Chondrocyte (in vitro differentiated cells): ENCODE measurements around the gene PEX7. TPM values are rescaled to one million over a fixed set of nuclear protein-coding genes. Genes with fewer than 3 reads are reported as not detected.
"Not testable (repeated sequence)": the region's sequence is repeated elsewhere in the genome, so short reads cannot be mapped to it uniquely, and the experiment has no call there.

ENCODE experiments used
- DNase-seq: peaks from one replicate; pipeline ENCODE4 v3.0.0; 2021; ENCODE audit warnings: mixed read lengths, low spot score
- H3K27ac Mint-ChIP-seq: one replicate; pipeline ENCODE4 v1.8.0; 2021; ENCODE audit warnings: mild to moderate bottlenecking, moderate library complexity, mixed read lengths; ENCODE audit not compliant: unreplicated experiment
- H3K27me3 Mint-ChIP-seq: 2 replicates; pipeline ENCODE4 v1.8.0; 2021; ENCODE audit warnings: low read depth, mixed read lengths
- H3K36me3 Mint-ChIP-seq: 2 replicates; pipeline ENCODE4 v1.8.0; 2021; ENCODE audit warnings: low read depth, mixed read lengths
- H3K4me1 Mint-ChIP-seq: 2 replicates; pipeline ENCODE4 v1.8.0; 2021; ENCODE audit warnings: low read depth, mild to moderate bottlenecking, mixed read lengths
- H3K4me3 Mint-ChIP-seq: one replicate; pipeline ENCODE4 v1.8.0; 2021; ENCODE audit warnings: mild to moderate bottlenecking, moderate library complexity, mixed read lengths; ENCODE audit not compliant: unreplicated experiment
- H3K9me3 Mint-ChIP-seq: 2 replicates; pipeline ENCODE4 v1.8.0; 2021; ENCODE audit warnings: low read depth, mixed read lengths
- CTCF ChIP-seq: fragments of 200-600 bp; sonication (generic); IDR thresholded peaks from 2 replicates; pipeline ENCODE4 v1.5.0; 2021; ENCODE audit warnings: antibody characterized with exemption, mild to moderate bottlenecking, moderate library complexity
- total RNA-seq: library from RNA; stranded (reverse); gene quantifications from 3 replicates; pipeline ENCODE4 v1.2.1, GENCODE V29; 2021

The PEX7 gene
- total RNA-seq, 1 donor from 2014 or later, result 7.0 TPM

DNA sequence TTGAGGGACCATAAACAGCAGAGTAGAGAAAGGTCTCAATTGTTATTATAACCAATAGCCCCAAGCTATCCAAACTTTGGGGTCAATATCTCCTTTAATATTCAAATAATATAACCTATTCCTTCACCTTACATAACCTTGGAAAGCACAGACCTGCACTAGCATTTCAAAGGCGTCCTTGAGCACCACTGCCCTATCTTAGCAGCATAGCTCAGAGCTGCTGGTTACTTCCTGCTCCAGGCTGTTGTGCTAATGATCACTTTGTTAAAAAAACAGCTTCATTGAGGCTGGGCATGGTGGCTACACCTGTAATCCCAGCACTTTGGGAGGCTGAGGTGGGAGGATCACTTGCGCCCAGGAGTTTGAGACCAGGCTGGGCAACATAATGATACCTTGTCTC is 110.2 kb downstream of the PEX7 start:
- Mint-ChIP-seq H3K36me3 (no peaks in the 10 kb centered on the region), H3K4me3 (no peak overlapping the region), H3K9me3 (no peaks in the 10 kb centered on the region), H3K4me1 (no peaks in the 10 kb centered on the region), H3K27me3 (peaks cover 5% of the 10 kb centered on the region), H3K27ac (no peak overlapping the region)
- TF ChIP-seq CTCF, result no peak
- no peak for DNase-seq

DNA sequence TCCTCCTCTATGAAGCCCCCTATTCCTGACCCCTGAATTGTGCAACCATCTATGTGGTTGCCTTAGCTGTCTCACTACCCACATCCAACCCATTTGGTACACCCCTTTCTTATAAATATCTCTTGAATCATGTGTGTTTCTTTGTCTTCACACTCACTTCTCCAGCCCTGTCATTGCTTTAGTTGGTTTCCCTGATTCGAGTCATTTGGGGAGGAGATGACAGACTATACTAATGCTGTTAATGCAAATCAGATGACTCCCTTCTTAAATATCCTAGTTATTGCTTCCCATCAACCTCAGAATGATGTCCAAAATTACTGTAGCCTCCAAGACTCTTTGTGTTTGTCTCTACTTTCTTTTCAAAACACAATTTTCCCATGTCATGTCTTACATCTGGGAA is 122.7 kb downstream of the PEX7 start:
- Mint-ChIP-seq H3K27ac (no peak overlapping the region), H3K4me3 (no peak overlapping the region), H3K4me1 (no peaks in the 10 kb centered on the region), H3K36me3 (peaks cover 2% of the 10 kb centered on the region), H3K9me3 (peaks cover 7% of the 10 kb centered on the region), H3K27me3 (peaks cover 14% of the 10 kb centered on the region)
- no peak for DNase-seq
- no peak for TF ChIP-seq CTCF

DNA sequence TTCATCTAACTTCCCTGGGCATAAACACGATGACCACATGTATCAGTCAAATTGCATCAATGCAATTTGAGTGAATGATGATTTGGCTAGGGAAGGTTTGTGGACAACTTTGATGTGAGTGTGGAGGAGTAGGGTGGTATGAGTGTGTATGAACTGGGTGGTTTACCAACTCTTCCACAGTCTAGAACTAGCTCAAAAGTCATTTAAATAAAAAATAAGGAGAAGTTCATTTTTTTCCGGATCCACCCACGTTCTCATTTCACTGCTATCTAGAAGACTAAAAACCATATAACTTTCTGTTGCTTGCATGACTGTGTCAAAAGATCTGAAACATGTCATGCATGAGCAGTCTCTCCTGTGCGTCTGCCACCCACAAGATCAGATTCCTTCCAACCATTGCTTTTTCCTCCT is 123.3 kb downstream of the PEX7 start:
- Mint-ChIP-seq H3K4me1 (no peaks in the 10 kb centered on the region), H3K27ac (no peak overlapping the region), H3K4me3 (no peak overlapping the region), H3K36me3 (peaks cover 2% of the 10 kb centered on the region), H3K27me3 (peaks cover 14% of the 10 kb centered on the region), H3K9me3 (peaks cover 7% of the 10 kb centered on the region)
- TF ChIP-seq CTCF, result no peak
- DNase-seq, result no peak

DNA sequence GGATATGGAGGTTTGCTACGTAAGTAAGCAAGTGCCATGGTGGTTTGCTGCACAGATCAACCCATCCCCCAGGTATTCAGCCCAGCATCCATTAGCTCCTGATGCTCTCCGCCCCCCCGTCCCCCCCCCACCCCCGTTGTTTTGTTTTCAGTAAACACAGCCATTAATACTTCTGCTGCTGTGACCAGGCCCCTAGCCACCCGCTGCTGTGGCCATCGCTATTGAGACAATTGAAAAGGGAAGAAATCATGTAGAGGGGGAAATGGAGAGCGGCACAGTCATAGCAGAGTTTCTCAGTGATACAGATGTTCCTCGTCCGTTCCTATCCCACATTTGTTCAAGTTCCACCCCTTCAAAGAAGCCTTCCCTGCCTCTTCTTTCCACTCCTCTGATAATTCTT is 124.6 kb downstream of the PEX7 start:
- DNase-seq, result no peak
- H3K27me3 Mint-ChIP-seq, result peaks cover 14% of the 10 kb centered on the region
- no peak for TF ChIP-seq CTCF
- no peak overlapping the region for H3K27ac Mint-ChIP-seq
- peaks cover 7% of the 10 kb centered on the region for H3K9me3 Mint-ChIP-seq
- H3K4me3 Mint-ChIP-seq, result no peak overlapping the region
- peaks cover 2% of the 10 kb centered on the region for H3K36me3 Mint-ChIP-seq
- H3K4me1 Mint-ChIP-seq, result no peaks in the 10 kb centered on the region

DNA sequence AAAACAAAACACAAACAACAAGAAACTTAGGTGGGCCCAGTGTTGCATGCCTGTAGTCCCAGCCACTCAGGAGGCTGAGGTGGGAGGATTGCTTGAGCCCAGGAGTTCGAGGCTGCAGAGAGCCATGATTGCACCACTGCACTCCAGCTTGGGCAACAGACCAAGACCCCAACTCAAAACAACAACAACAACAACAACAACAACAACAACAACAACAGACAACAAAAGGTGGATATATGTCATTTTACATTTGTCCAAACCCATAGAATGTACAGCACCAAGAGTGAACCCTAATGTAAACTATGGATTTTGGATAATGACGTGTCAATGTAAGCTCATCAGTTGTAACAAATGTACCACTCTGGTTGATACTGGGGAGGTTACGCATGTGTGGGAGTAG is 127.6 kb downstream of the PEX7 start:
- H3K27me3 Mint-ChIP-seq, H3K27ac Mint-ChIP-seq: not testable (repeated sequence)

DNA sequence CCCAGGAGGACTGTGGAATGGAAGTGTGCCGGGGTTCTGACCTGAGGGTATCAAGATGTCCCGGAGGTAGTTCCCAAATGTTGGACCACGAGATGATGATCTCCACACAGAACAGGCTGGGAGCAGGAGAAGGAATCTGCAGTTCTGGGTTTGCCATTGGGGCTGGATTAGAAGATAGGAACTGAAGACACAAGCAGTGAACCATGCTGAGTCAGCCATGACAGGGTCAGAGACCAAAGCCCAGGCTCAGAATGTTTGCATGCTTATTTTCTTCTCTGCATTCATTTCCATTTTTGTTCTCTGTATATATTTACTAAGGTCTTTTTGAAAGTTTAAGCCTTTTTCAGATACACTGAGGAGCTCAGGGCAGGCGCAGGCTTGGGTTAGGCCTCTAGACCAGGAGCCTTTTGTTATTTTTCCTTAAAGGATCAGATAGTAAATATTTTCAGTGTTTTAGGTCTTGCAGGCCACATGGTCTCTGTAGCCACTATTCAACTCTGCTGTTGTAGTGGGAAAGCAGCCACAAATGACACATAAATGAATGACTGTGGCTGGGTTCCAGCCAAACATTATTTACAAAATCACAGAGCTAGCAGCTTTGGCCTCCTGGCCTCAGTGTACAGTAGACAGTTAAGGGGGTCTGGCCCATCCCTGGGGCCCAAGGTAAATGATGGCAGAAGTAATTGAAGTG is 128.2 kb downstream of the PEX7 start:
- Mint-ChIP-seq H3K4me3 (no peak overlapping the region), H3K9me3 (peaks cover 7% of the 10 kb centered on the region), H3K4me1 (no peaks in the 10 kb centered on the region), H3K27me3 (peaks cover 8% of the 10 kb centered on the region), H3K27ac (no peak overlapping the region), H3K36me3 (peaks cover 2% of the 10 kb centered on the region)
- DNase-seq, result no peak
- no peak for TF ChIP-seq CTCF

More for the DNA sequence above, 127.6 kb downstream of the PEX7 start:
- H3K4me3 Mint-ChIP-seq, H3K36me3 Mint-ChIP-seq, DNase-seq, H3K9me3 Mint-ChIP-seq, H3K4me1 Mint-ChIP-seq: not testable (repeated sequence)
